Ovary (tissue), 10 donors: ENCODE measurements around the gene HOXC11. TPM values are rescaled to one million over a fixed set of nuclear protein-coding genes. Genes with fewer than 3 reads are reported as not detected.

Source experiments
- DNase-seq, 5 donors: peaks; one replicate each; pipeline ENCODE4 v3.0.0-alpha.2; 2019 to 2020
- H3K27ac ChIP-seq, 2 donors: fragments of 200-600 bp; one replicate each; pipeline versions ENCODE4 v1.5.1 to v1.8.0; 2019 to 2022
- H3K27me3 ChIP-seq: fragments of 200-600 bp; one replicate; pipeline ENCODE4 v1.8.0; 2022
- H3K36me3 ChIP-seq: fragments of 200-600 bp; sonication (generic); one replicate; pipeline ENCODE4 v1.5.1; 2019
- H3K4me1 ChIP-seq: one replicate; pipeline ENCODE4 v1.8.1; 2013; ENCODE audit warnings: mild to moderate bottlenecking, moderate library complexity; ENCODE audit not compliant: insufficient read depth
- H3K4me3 ChIP-seq: fragments of 200-600 bp; sonication (generic); one replicate; pipeline ENCODE4 v1.5.1; 2017
- H3K9me3 ChIP-seq, 2 donors: fragments of 200-600 bp in 1 of 2; sonication (generic) in 1 of 2; one replicate each; pipeline versions ENCODE4 v1.5.1 to v1.8.1; 2013 to 2019; ENCODE audit warnings: mild to moderate bottlenecking in 1 of 2, moderate library complexity in 1 of 2
- CTCF ChIP-seq, 3 donors: fragments of 450-650 bp in 2 of 3; fragments of 200-600 bp in 1 of 3; IDR thresholded peaks; one replicate each; pipeline versions ENCODE4 v1.5.1 to v1.8.0; 2016 to 2022; ENCODE audit warnings: antibody characterized with exemption in 3 of 3, mild to moderate bottlenecking in 1 of 3
- EP300 ChIP-seq: sonication (generic); formaldehyde crosslinking; IDR thresholded peaks from one replicate; pipeline ENCODE4 v1.6.1; 2017; ENCODE audit warnings: antibody characterized with exemption
- POLR2A ChIP-seq: fragments of 450-650 bp; IDR thresholded peaks from one replicate; pipeline ENCODE4 v1.6.1; 2017; ENCODE audit warnings: antibody characterized with exemption, mild to moderate bottlenecking, moderate library complexity
- WGBS, 3 donors: extraction: QIAGEN DNeasy Blood & Tissue Kit in 1 of 3; methylation state at CpG; one replicate each; pipeline versions ENCODE4 v1.1.5 to v1.1.7; 2013 to 2017; 5-methylcytosine and 5-hydroxymethylcytosine counted together
- intact Hi-C, 4 donors: fragments of 100-400 bp; cut with DNase I; formaldehyde crosslinking; loops; one replicate each; pipeline versions ENCODE4 v1.11.0 to v1.15.1; 2022 to 2023
- long read RNA-seq, 3 donors: library from polyadenylated mRNA in 2 of 3; unstranded in 2 of 3; transcript quantifications; one replicate each; pipeline ENCODE4 v2.0.0 and lab custom pipeline, GENCODE V29; 2021 to 2026
- polyA plus RNA-seq, 2 donors: library from polyadenylated mRNA; stranded (reverse); fragments of 200-250 nt in 1 of 2; fragments of 350-450 nt in 1 of 2; fragmentation: Illumina TruSeq in 1 of 2; extraction: RNeasy Lipid Tissue Mini Kit (QIAGEN cat#74804) in 1 of 2; gene quantifications; one replicate each; pipeline ENCODE4 v1.2.3, GENCODE V29; 2013 to 2014
- total RNA-seq, 7 donors: library from RNA; depleted of rRNA in 2 of 7; stranded (reverse); fragments of >200 nt in 2 of 7; fragmentation: NEBNext Ultra II Directional in 3 of 7; extraction: Animal tissue kit (Norgen Biotek cat#: 25700) in 3 of 7; gene quantifications; one replicate each; pipeline versions ENCODE4 v1.1.0 to v1.2.4, GENCODE V29; 2016 to 2023
- donor health status: DM: no; HTN: no; CAD: no; lungs with moderate emphysema.
- donor health status: DM: no; HTN: no; CAD: no.
- donor health status: Bipolar disorder and iron deficiency.
- donor health status: DM: yes; HTN: yes; CAD: no.
- donor health status: DM: no; HTN: no; CAD: no.
- donor health status: DM: yes; HTN: yes; CAD: no.

The HOXC11 gene
- 1 to 10 TPM in 1 of 7 donors, not detected in 6; 1.1 TPM for total RNA-seq
- under 1 TPM in 1 of 2 donors, not detected in 1; 0.12 TPM for polyA plus RNA-seq
- long read RNA-seq, donor 1: 0 reads
- long read RNA-seq, donor 2: 0 reads
- long read RNA-seq, donor 3: 0 reads

GRCh38 chr12:53972722-53973235 lies at the start of gene HOXC11:
TSS of gene HOXC11 (plus strand) at chr12:53973126. CDS start at chr12:53973242, 116 bp downstream.
- H3K27ac ChIP-seq: no peak within 1 kb of the TSS
- no peaks in the 10 kb centered on the region for H3K27me3 ChIP-seq
- DNase-seq: no peak
- H3K4me1 ChIP-seq: peaks cover 2% of the 10 kb centered on the region
- H3K36me3 ChIP-seq: no peaks in the 10 kb centered on the region
- H3K9me3 ChIP-seq: no peaks in the 10 kb centered on the region
- intact Hi-C loops: no loop called here
- WGBS, 3 donors: 5 to 13% (median 7%) methylated on average over 21 of the region's 21 CpGs
- no peak for TF ChIP-seq EP300
- TF ChIP-seq POLR2A: no peak
- no peak for TF ChIP-seq CTCF (IDR thresholded peaks at IDR 0.05)
- peak within 1 kb of the TSS; percentile 31 for H3K4me3 ChIP-seq

- H3K9me3 ChIP-seq: peaks cover 0 to 3% of the 10 kb centered on the region in 2 donors
- H3K4me1 ChIP-seq: no peaks in the 10 kb centered on the region
- intact Hi-C loops: no loop called here
- H3K36me3 ChIP-seq: no peaks in the 10 kb centered on the region
- no peak overlapping the region for H3K27ac ChIP-seq
- H3K4me3 ChIP-seq: no peak overlapping the region
- TF ChIP-seq EP300 (no peak), CTCF (IDR thresholded peaks at IDR 0.05) (no peak), POLR2A (no peak)
- WGBS, 3 donors: 24 to 59% (median 41%) methylated on average over 2 of the region's 2 CpGs
- peaks cover 4% of the 10 kb centered on the region for H3K27me3 ChIP-seq
- DNase-seq: no peak
These were observed 48.2 kb upstream of the HOXC11 start for GRCh38 chr12:53924521-53925405.

- 4 to 7% (median 6%) methylated on average over 44 to 45 of the region's 45 CpGs for WGBS, 3 donors
- Histone ChIP-seq H3K4me1 (no peaks in the 10 kb centered on the region), H3K27me3 (peaks cover 13% of the 10 kb centered on the region), H3K9me3 (peaks cover 0 to 3% of the 10 kb centered on the region in 2 donors), H3K36me3 (no peaks in the 10 kb centered on the region), H3K4me3 (no peak overlapping the region), H3K27ac (no peak overlapping the region)
- TF ChIP-seq CTCF (IDR thresholded peaks at IDR 0.05) (no peak), EP300 (no peak), POLR2A (no peak)
- no peak for DNase-seq
- intact Hi-C loops: no loop called here
These were observed 45.5 kb upstream of the HOXC11 start for GRCh38 chr12:53927220-53928029.

- DNase-seq: no peak
- WGBS, 3 donors: 6% methylated on average over 31 of the region's 31 CpGs
- Histone ChIP-seq H3K27ac (no peak overlapping the region), H3K4me1 (no peaks in the 10 kb centered on the region), H3K27me3 (peaks cover 13% of the 10 kb centered on the region), H3K4me3 (no peak overlapping the region), H3K36me3 (no peaks in the 10 kb centered on the region), H3K9me3 (peaks cover 0 to 3% of the 10 kb centered on the region in 2 donors)
- intact Hi-C loops: no loop called here
- no peak for TF ChIP-seq EP300
- no peak for TF ChIP-seq CTCF (IDR thresholded peaks at IDR 0.05)
- no peak for TF ChIP-seq POLR2A
These were observed 44.7 kb upstream of the HOXC11 start for GRCh38 chr12:53928054-53928835.
